Spleen (tissue), 7 donors: ENCODE results near the gene SYK.

Experiments
- POLR2A ChIP-seq, 3 donors: fragments of 450-650 bp; IDR thresholded peaks; one replicate each; pipeline ENCODE4 v1.5.1; 2017; ENCODE audit warnings: antibody characterized with exemption in 3 of 3, mild to moderate bottlenecking in 1 of 3
- POLR2AphosphoS5 ChIP-seq, 3 donors: sonication (generic); formaldehyde crosslinking; IDR thresholded peaks; one replicate each; pipeline ENCODE4 v1.5.1; 2017; ENCODE audit warnings: antibody characterized with exemption in 3 of 3
- TF ChIP-seq, protein P1 (sequence below), 11 experiments: fragments of 200-600 bp in 7 of 11; fragments of 450-650 bp in 4 of 11; sonication (generic) in 4 of 11; IDR thresholded peaks in 8 of 11; conservative IDR thresholded peaks in 3 of 11; 1 replicate in 7 of 11; 2 replicates in 4 of 11; pipeline versions ENCODE4 v1.4.0 to v1.8.0; 2016 to 2021; ENCODE audit warnings: antibody characterized with exemption in 11 of 11, inconsistent platforms in 4 of 11, mild to moderate bottlenecking in 1 of 11
- donor health status: DM: no; HTN: no; CAD: no; lungs with moderate emphysema.
- donor health status: DM: no; HTN: no; CAD: no.
- donor health status: DM: no; HTN: no; CAD: no.

DNA sequence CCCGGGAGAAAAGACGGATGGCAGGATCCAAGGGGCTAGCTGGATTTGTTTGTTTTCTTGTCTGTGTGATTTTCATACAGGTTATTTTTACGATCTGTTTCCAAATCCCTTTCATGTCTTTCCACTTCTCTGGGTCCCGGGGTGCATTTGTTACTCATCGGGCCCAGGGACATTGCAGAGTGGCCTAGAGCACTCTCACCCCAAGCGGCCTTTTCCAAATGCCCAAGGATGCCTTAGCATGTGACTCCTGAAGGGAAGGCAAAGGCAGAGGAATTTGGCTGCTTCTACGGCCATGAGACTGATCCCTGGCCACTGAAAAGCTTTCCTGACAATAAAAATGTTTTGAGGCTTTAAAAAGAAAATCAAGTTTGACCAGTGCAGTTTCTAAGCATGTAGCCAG, 94.2 kb downstream of the SYK start:
- TF ChIP-seq, protein P1, sequence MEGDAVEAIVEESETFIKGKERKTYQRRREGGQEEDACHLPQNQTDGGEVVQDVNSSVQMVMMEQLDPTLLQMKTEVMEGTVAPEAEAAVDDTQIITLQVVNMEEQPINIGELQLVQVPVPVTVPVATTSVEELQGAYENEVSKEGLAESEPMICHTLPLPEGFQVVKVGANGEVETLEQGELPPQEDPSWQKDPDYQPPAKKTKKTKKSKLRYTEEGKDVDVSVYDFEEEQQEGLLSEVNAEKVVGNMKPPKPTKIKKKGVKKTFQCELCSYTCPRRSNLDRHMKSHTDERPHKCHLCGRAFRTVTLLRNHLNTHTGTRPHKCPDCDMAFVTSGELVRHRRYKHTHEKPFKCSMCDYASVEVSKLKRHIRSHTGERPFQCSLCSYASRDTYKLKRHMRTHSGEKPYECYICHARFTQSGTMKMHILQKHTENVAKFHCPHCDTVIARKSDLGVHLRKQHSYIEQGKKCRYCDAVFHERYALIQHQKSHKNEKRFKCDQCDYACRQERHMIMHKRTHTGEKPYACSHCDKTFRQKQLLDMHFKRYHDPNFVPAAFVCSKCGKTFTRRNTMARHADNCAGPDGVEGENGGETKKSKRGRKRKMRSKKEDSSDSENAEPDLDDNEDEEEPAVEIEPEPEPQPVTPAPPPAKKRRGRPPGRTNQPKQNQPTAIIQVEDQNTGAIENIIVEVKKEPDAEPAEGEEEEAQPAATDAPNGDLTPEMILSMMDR (IDR thresholded peaks at IDR 0.05 in 8 of 11, conservative IDR thresholded peaks at IDR 0.05 in 3 of 11), result no peak
- TF ChIP-seq POLR2A (IDR thresholded peaks at IDR 0.05) (no peak), POLR2AphosphoS5 (IDR thresholded peaks at IDR 0.05) (no peak)
